Pericardium fibroblast (primary cell): Measurements from ENCODE around the gene COPS3. TPM values are rescaled to one million over a fixed set of nuclear protein-coding genes. Genes with fewer than 3 reads are reported as not detected.

Experiments used
- total RNA-seq: library from RNA; depleted of rRNA; stranded (reverse); fragments of >200 nt; gene quantifications from 2 replicates; pipeline ENCODE4 v1.2.3, GENCODE V29; 2015

COPS3 gene
- 42.5 and 55.5 TPM in 2 replicates for total RNA-seq

DNA sequence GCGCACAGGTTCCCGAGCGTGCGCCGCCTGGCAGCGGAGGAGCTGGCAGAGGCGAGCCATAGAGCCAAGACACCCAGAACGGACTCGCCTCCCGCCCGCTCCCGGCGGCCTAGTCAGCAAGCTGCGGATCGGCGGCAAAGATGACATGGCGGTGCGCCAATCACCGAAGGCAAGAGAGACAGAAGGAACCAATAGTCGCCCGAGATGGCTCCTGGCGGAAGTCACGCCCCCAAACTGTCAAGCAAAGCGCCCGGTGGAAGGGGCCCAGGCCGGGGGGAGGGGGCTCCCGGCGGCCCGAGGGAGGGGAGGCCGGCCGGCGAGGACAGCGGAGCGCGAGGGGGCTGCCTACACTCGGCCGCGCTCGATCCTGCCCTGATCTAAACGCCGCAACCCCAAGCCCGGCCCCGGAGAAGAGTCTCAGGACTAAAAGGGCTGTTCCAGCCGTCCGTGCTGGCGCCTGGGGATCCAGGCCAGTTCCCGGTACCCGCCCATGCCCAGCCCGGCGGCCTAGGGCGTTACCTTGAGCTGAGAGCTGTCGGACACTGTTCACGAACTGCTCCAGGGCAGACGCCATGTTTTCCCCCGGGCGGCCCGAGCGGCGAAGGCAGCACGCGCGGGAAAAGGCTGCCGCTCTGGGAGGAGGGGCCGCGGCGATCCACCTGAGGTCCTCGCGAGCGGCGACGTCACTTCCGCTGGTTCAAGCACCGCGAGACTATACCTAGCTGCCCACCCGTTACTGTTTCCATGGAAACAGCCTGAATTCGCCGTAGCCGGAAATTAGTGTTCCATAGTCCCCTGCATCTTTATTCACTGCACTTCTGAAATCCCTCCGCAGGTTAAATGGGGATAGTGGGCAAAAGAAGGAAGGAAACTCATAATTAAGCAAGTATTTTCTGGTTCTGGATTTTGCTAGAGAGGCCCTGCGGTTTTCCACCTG is at the start of gene COPS3:
Gene COPS3, minus strand, starts transcription at position 634 of the 937 bp plus-strand sequence. Its CDS starts 60 bp downstream, at position 574.

DNA sequence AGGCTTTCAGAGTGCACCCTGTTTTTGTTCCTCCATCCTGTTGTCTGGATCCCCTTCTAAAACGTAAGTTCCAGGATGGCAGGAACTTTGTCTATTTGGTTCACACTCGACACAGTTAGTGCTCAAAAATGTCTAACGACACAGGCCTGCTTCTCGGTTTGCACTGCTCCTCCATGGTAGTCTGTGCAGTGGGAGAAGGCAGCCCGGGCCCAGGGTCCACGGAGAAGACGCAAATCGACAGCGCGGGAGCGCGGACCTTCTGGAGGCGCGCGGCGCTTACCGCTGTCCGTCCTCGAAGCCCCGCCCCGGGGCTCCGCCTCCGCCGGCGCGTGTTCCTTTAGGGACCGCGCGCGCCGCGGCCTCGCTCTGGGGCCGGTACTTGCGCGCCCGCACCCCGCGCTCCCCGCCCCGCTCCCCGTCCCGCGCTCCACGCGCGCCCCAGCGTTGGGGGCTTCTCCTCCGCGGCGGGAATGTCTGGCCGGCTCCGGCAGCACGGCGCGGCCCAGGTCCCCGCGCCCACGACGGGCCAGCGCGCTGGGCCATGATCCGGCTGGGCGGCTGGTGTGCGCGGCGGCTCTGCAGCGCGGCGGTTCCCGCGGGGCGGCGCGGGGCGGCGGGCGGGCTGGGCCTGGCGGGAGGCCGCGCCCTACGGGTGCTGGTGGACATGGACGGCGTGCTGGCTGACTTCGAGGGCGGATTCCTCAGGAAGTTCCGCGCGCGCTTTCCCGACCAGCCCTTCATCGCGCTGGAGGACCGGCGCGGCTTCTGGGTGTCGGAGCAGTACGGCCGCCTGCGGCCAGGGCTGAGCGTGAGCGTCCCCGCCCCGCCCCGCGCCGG is 22.2 kb upstream of the COPS3 start, which contains the start of gene NT5M:
Gene NT5M, plus strand, starts transcription at position 364 of the 837 bp plus-strand sequence. Its CDS starts 178 bp downstream, at position 542.

DNA sequence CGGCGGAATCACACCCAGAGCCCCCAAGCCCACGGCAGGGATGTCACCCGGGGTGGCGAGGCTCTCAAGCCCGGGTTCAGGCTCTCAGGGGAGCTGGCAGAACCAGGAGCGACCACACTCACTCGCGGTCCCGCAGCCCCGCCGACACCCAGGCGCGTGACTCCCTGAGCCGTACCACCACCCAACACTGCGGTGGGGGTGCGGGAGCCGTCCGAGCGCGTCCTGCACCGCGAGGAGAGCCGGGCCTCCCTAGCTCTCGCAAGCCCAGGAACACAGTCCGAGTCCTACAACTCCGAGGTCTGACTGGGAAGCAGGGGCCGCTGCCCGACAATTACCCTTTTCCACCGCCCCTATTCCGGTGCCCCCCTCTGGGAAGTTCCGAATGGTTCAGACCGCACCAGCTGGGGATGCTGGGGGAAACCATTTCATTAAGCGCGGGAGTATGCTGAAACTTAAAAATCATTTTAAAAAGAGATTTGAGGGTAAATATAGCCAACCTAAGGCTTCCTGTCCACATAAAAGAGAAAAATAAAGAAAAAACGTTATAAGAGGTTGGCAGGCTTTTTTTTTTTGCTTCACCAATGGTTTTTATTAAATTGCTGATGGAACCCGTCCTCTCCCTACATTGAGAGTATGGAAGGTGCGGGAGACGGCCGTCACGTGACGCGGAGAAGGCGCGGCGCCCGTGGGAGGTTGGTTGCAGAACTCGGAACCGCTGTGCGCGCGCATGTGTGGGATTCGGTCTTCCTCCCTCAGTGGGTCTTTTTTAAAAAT is 43.8 kb downstream of the COPS3 start, which contains the start of gene FLCN:
Gene FLCN, minus strand, starts transcription at position 143 of the 774 bp plus-strand sequence. CDS start 9,031 bp downstream, outside the sequence.

DNA sequence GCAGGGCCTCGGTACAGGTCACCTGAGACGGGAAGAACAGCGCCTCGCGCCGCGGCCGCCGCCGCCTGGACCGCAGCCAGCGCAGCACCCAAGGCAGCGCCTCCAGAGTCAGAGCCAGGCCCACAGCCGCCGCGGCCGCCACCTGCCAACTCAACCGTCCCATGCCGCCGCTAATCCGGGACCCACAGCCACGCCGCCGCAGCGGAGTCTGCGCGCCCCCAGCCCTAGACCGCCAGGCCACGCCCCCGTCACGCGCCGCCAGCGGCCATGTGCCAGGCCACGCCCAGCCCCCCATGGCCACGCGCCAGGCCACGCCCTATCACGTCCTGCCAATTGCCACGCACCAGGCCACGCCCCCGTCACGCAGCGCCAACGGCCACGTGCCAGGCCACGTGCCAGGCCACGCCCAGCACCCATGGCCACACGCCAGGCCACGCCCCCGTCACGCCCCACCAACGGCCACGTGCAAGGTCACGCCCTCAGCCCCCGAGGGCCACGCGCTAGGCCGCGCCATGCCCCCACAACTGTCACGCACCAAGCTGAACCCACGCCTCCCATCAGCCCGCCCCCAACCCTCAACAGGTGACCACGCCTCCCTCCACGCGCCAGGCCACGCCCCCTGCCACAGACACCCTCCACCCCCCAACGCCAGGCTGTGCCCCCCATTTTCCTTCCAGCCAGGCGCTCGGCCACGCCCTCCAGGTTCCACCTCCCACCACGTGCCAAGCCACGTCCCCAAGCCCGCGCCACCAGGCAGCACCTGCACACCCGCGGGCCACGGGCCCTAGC is 74.7 kb downstream of the COPS3 start, which contains the start of gene PLD6:
Gene PLD6, minus strand, starts transcription at position 210 of the 789 bp plus-strand sequence. Its CDS starts 47 bp downstream, at position 163.

Other genes with a start within 250 kb of the COPS3 start
- gene MPRIP, start 238.8 kb downstream of the COPS3 start, total RNA-seq, result 47.3 and 87.9 TPM in 2 replicates
- gene PLD6, start 74.9 kb downstream of the COPS3 start, total RNA-seq, result 2.1 and 2.5 TPM in 2 replicates
- gene FLCN, start 44.1 kb downstream of the COPS3 start, total RNA-seq, result 35.9 and 57.6 TPM in 2 replicates
- gene NT5M, start 22.1 kb upstream of the COPS3 start, total RNA-seq, result 2.5 and 4.8 TPM in 2 replicates
- gene MED9, start 195.8 kb upstream of the COPS3 start, total RNA-seq, result 6.9 and 10.2 TPM in 2 replicates
- gene RASD1, start 215.1 kb upstream of the COPS3 start, total RNA-seq, result 2.0 and 8.1 TPM in 2 replicates